GM23338 (cell line): Measurements from ENCODE around the gene AGPAT3.

ENCODE experiments used
- CTCF ChIP-seq, 2 experiments: fragments of 200-600 bp in 1 of 2; sonication (generic) in 1 of 2; conservative IDR thresholded peaks; 2 replicates each; pipeline versions ENCODE4 v1.5.1 to v1.6.1; 2016 to 2017; ENCODE audit warnings: antibody characterized with exemption in 2 of 2, low read depth in 2 of 2, mild to moderate bottlenecking in 2 of 2, moderate library complexity in 1 of 2
- ETS1 ChIP-seq: IDR thresholded peaks from 2 replicates; pipeline ENCODE4 v1.6.1; 2016; ENCODE audit warnings: antibody characterized with exemption
- EZH2 ChIP-seq: fragments of 200-600 bp; sonication (generic); IDR thresholded peaks from one replicate; pipeline ENCODE4 v1.8.0; 2017; ENCODE audit warnings: antibody characterized with exemption, mild to moderate bottlenecking, low read depth; ENCODE audit not compliant: unreplicated experiment
- POLR2AphosphoS5 ChIP-seq: IDR thresholded peaks from 2 replicates; pipeline ENCODE4 v1.6.1; 2016; ENCODE audit warnings: antibody characterized with exemption, low read depth
- REST ChIP-seq: IDR thresholded peaks from one replicate; pipeline ENCODE4 v1.6.1; 2018; ENCODE audit warnings: antibody characterized with exemption; ENCODE audit not compliant: unreplicated experiment
- ZNF114 ChIP-seq: fragments of 250-450 bp; sonication (Bioruptor Pico); IDR thresholded peaks from 2 replicates; pipeline ENCODE4 v1.5.0; 2020; ENCODE audit warnings: mild to moderate bottlenecking, moderate library complexity

GRCh38 chr21:43925096-43925481 is 60.1 kb downstream of the AGPAT3 start:
- TF ChIP-seq CTCF (conservative IDR thresholded peaks at IDR 0.05; ENCODE audit: low read depth in 2 of 2) (no peak), POLR2AphosphoS5 (no peak), EZH2 (no peak), ZNF114 (no peak), ETS1 (no peak), REST (no peak)
